LNCaP clone FGC (cell line): ENCODE data around the gene ZNF215.
"Not testable (repeated sequence)": the region's sequence is repeated elsewhere in the genome, so short reads cannot be mapped to it uniquely, and the experiment has no call there.

ENCODE experiments used
- DNase-seq: peaks from one replicate; pipeline ENCODE4 v3.0.0-alpha.2; 2011; ENCODE audit warnings: low read depth
- H3K4me3 ChIP-seq: 2 replicates; pipeline ENCODE4 v1.5.1; 2011; ENCODE audit warnings: mild to moderate bottlenecking, low read depth, low read length, control low read depth
- TF ChIP-seq, protein P1 (sequence below): IDR thresholded peaks from 2 replicates; pipeline ENCODE4 v1.5.1; 2012; ENCODE audit warnings: mild to moderate bottlenecking; ENCODE audit not compliant: control insufficient read depth, insufficient read depth; ENCODE audit errors: extremely low read depth

The ZNF215 gene

GRCh38 chr11:6894097-6894496 lies 32.1 kb upstream of the ZNF215 start:
- TF ChIP-seq, protein P1, sequence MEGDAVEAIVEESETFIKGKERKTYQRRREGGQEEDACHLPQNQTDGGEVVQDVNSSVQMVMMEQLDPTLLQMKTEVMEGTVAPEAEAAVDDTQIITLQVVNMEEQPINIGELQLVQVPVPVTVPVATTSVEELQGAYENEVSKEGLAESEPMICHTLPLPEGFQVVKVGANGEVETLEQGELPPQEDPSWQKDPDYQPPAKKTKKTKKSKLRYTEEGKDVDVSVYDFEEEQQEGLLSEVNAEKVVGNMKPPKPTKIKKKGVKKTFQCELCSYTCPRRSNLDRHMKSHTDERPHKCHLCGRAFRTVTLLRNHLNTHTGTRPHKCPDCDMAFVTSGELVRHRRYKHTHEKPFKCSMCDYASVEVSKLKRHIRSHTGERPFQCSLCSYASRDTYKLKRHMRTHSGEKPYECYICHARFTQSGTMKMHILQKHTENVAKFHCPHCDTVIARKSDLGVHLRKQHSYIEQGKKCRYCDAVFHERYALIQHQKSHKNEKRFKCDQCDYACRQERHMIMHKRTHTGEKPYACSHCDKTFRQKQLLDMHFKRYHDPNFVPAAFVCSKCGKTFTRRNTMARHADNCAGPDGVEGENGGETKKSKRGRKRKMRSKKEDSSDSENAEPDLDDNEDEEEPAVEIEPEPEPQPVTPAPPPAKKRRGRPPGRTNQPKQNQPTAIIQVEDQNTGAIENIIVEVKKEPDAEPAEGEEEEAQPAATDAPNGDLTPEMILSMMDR: no peak
- no peak for DNase-seq
- H3K4me3 ChIP-seq: no peak overlapping the region

GRCh38 chr11:6895010-6895409 lies 31.2 kb upstream of the ZNF215 start:
- no peak overlapping the region for H3K4me3 ChIP-seq
- TF ChIP-seq, protein P1: no peak
- no peak for DNase-seq

GRCh38 chr11:6898911-6899310 lies 27.3 kb upstream of the ZNF215 start:
- no peak for DNase-seq
- no peak overlapping the region for H3K4me3 ChIP-seq
- TF ChIP-seq, protein P1: no peak

DNA sequence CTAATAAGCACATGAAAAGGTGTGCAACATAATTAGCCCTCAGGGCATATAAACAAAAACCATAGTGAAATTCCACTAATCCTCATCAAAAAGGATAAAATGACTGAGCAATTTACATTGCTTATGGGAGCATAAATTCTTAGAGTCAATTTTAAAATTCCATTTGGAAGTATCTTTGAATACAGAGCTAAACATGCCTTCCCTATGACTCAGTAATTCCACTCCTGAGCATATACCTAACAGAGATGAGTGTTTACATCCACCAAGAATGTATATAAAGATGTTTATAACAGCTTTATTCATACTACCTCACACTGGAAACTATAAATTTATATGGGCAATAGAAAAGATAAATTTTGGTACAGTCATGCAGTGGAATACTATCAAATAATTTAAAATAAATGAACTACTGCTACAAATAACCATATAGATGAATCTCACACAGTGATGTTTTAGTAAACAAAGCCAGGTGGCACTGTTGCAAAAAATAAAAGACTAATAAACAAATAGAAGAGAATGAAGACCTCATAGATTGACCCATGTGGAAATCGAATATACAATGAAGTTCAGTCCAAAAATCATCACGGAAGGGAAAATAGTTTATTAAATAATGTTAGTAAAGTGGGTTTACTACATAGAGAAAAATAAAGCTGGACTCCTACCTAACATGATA lies 25.8 kb upstream of the ZNF215 start:
- no peak for DNase-seq
- H3K4me3 ChIP-seq: no peak overlapping the region
- TF ChIP-seq, protein P1: no peak

- not testable (repeated sequence) for DNase-seq, H3K4me3 ChIP-seq
These were observed 21.4 kb upstream of the ZNF215 start for GRCh38 chr11:6904804-6905203.

GRCh38 chr11:6911378-6911777 lies 14.8 kb upstream of the ZNF215 start:
- TF ChIP-seq, protein P1: no peak
- H3K4me3 ChIP-seq: no peak overlapping the region
- no peak for DNase-seq

- DNase-seq: no peak
- TF ChIP-seq, protein P1: no peak
- H3K4me3 ChIP-seq: no peak overlapping the region
These were observed 14.3 kb upstream of the ZNF215 start for GRCh38 chr11:6911948-6912347.

GRCh38 chr11:6919698-6920097 lies 6.5 kb upstream of the ZNF215 start:
- no peak for DNase-seq
- TF ChIP-seq, protein P1: no peak
- H3K4me3 ChIP-seq: no peak overlapping the region
